Left forelimb (tissue), 1 donor: ENCODE data around the gene GLT6D1.
A peak's percentile ranks its signal among the peaks of the same experiment; 100 is the strongest.

ENCODE experiments used
- DNase-seq: peaks from one replicate; pipeline ENCODE4 v3.0.0-alpha.2; 2018; ENCODE audit warnings: low spot score

Gene GLT6D1

GRCh38 chr9:135608294-135608998 is 30.9 kb downstream of the GLT6D1 start:
- DNase-seq: peak; percentile 58

- peak; percentile 49 for DNase-seq
These were observed 31.7 kb downstream of the GLT6D1 start for GRCh38 chr9:135607401-135608293.

- no peak for DNase-seq
These were observed 32.5 kb downstream of the GLT6D1 start for GRCh38 chr9:135606885-135607259.

GRCh38 chr9:135605238-135605781 is 34.0 kb downstream of the GLT6D1 start:
- peak; percentile 57 for DNase-seq

- DNase-seq: peak; percentile 53
These were observed 34.7 kb downstream of the GLT6D1 start for GRCh38 chr9:135604437-135605237.

GRCh38 chr9:135602789-135603481 is 36.4 kb downstream of the GLT6D1 start:
- DNase-seq: peak; percentile 62

GRCh38 chr9:135601988-135602387 is 37.4 kb downstream of the GLT6D1 start:
- peak; percentile 18 for DNase-seq

GRCh38 chr9:135600296-135600817 is 39.0 kb downstream of the GLT6D1 start:
- no peak for DNase-seq

GRCh38 chr9:135596211-135596610 is 43.1 kb downstream of the GLT6D1 start:
- no peak for DNase-seq

- no peak for DNase-seq
These were observed 46.7 kb downstream of the GLT6D1 start for GRCh38 chr9:135592625-135593024.

GRCh38 chr9:135592331-135592590 is 47.1 kb downstream of the GLT6D1 start:
- no peak for DNase-seq

GRCh38 chr9:135591506-135592330 is 47.6 kb downstream of the GLT6D1 start:
- no peak for DNase-seq

GRCh38 chr9:135590486-135591079 is 48.8 kb downstream of the GLT6D1 start:
- DNase-seq: no peak

GRCh38 chr9:135589596-135590485 is 49.5 kb downstream of the GLT6D1 start:
- DNase-seq: no peak

- DNase-seq: no peak
These were observed 50.3 kb downstream of the GLT6D1 start for GRCh38 chr9:135588886-135589595.

GRCh38 chr9:135588371-135588770 is 51.0 kb downstream of the GLT6D1 start:
- no peak for DNase-seq

GRCh38 chr9:135587658-135588057 is 51.7 kb downstream of the GLT6D1 start:
- DNase-seq: no peak

GRCh38 chr9:135586601-135587109 is 52.7 kb downstream of the GLT6D1 start:
- no peak for DNase-seq
